ENCODE results near the gene NFATC2IP. TPM values are rescaled to one million over a fixed set of nuclear protein-coding genes. Genes with fewer than 3 reads are reported as not detected.

Gene NFATC2IP
- total and polyA plus RNA-seq, 2 of the 13 experiments (the other 11 are each of a cell fraction or from before 2014, with no cell fraction given): 32.1 to 48.5 TPM

DNA sequence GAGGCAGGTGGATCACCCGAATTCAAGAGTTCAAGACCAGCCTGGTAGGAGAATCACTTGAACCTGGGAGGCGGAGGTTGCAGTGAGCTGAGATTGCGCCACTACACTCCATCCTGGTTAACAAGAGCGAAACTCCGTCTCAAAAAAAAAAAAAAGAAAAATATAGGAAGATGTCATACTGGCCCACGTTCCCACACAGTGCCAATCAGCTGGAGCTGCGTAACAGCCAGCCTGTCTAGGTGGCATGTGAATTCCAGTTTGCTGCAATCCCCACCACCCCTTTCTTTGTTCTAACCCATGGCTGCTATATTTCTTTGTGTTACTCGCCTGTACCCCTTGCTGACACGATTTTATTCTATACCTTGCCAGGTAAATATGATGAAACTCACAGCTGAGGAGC, 7.5 kb downstream of the NFATC2IP start:
- POLR2A ChIA-PET: interaction anchor here (1.2 kb wide), 1 partner anchor 15 kb away, joined by 4 read pairs; no protein-coding TSS in a partner anchor
- in situ Hi-C loops (cut with HindIII; ENCODE audit: extremely low pct_ligation_motif_present, low pct_unique_long_range_greater_than_20kb) (no loop called here), intact Hi-C loops (cut with micrococcal nuclease; ENCODE audit: unreplicated experiment) (no loop called here)
- no peak overlapping the region for H3K4me2 ChIP-seq (ENCODE audit: low read depth, low read length)
- no peaks in the 10 kb centered on the region for H3K27me3 ChIP-seq (ENCODE audit: control insufficient read depth in 1 of 2, insufficient read depth in 2 of 2, low read length in 2 of 2)
- no peak overlapping the region for H3K9ac ChIP-seq (ENCODE audit: insufficient read depth, low read depth, low read length)
- no peak overlapping the region for H3K4me3 ChIP-seq (replicated peaks in 1 of 3; ENCODE audit: insufficient read depth in 1 of 3, low read depth in 2 of 3, low read length in 3 of 3)
- ATAC-seq: no peak
- H3K4me1 ChIP-seq (ENCODE audit: insufficient read depth, low read length): peaks cover under 1% of the 10 kb centered on the region; the same call in 1 of the 2 replicates
- TF ChIP-seq MIER3 (CRISPR knock-in tag; IDR thresholded peaks at IDR 0.05; ENCODE audit: borderline replicate concordance) (no peak), ZNF577 (CRISPR knock-in tag; IDR thresholded peaks at IDR 0.05; ENCODE audit: borderline replicate concordance, low read depth) (no peak), ZKSCAN8 (CRISPR knock-in tag; IDR thresholded peaks at IDR 0.05; ENCODE audit: borderline replicate concordance) (no peak), HNRNPK (IDR thresholded peaks at IDR 0.05; ENCODE audit: low read depth, low read length, poor library complexity, severe bottlenecking) (no peak)
- TF ChIP-seq, protein P1, sequence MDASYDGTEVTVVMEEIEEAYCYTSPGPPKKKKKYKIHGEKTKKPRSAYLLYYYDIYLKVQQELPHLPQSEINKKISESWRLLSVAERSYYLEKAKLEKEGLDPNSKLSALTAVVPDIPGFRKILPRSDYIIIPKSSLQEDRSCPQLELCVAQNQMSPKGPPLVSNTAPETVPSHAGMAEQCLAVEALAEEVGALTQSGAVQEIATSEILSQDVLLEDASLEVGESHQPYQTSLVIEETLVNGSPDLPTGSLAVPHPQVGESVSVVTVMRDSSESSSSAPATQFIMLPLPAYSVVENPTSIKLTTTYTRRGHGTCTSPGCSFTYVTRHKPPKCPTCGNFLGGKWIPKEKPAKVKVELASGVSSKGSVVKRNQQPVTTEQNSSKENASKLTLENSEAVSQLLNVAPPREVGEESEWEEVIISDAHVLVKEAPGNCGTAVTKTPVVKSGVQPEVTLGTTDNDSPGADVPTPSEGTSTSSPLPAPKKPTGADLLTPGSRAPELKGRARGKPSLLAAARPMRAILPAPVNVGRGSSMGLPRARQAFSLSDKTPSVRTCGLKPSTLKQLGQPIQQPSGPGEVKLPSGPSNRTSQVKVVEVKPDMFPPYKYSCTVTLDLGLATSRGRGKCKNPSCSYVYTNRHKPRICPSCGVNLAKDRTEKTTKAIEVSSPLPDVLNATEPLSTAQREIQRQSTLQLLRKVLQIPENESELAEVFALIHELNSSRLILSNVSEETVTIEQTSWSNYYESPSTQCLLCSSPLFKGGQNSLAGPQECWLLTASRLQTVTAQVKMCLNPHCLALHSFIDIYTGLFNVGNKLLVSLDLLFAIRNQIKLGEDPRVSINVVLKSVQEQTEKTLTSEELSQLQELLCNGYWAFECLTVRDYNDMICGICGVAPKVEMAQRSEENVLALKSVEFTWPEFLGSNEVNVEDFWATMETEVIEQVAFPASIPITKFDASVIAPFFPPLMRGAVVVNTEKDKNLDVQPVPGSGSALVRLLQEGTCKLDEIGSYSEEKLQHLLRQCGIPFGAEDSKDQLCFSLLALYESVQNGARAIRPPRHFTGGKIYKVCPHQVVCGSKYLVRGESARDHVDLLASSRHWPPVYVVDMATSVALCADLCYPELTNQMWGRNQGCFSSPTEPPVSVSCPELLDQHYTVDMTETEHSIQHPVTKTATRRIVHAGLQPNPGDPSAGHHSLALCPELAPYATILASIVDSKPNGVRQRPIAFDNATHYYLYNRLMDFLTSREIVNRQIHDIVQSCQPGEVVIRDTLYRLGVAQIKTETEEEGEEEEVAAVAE (CRISPR knock-in tag; IDR thresholded peaks at IDR 0.05; ENCODE audit: borderline replicate concordance): no peak
- TF ChIP-seq, protein P2, sequence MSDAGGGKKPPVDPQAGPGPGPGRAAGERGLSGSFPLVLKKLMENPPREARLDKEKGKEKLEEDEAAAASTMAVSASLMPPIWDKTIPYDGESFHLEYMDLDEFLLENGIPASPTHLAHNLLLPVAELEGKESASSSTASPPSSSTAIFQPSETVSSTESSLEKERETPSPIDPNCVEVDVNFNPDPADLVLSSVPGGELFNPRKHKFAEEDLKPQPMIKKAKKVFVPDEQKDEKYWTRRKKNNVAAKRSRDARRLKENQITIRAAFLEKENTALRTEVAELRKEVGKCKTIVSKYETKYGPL (CRISPR knock-in tag; IDR thresholded peaks at IDR 0.05): no peak
- TF ChIP-seq, protein P3, sequence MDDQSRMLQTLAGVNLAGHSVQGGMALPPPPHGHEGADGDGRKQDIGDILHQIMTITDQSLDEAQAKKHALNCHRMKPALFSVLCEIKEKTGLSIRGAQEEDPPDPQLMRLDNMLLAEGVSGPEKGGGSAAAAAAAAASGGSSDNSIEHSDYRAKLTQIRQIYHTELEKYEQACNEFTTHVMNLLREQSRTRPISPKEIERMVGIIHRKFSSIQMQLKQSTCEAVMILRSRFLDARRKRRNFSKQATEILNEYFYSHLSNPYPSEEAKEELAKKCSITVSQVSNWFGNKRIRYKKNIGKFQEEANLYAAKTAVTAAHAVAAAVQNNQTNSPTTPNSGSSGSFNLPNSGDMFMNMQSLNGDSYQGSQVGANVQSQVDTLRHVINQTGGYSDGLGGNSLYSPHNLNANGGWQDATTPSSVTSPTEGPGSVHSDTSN (CRISPR knock-in tag; IDR thresholded peaks at IDR 0.05; ENCODE audit: borderline replicate concordance): no peak
- no TSS peak for BruUV-seq (replicated peaks)
- no peaks in the 10 kb centered on the region for H3K9me3 ChIP-seq (ENCODE audit: low read length)
- no peak for DNase-seq (ENCODE audit: low spot score)
- H3K36me3 ChIP-seq (replicated peaks in 1 of 2; ENCODE audit: control insufficient read depth in 1 of 2, insufficient read depth in 2 of 2, low read length in 2 of 2): peaks cover 35 to 74% of the 10 kb centered on the region in 2 experiments
- H3K27ac ChIP-seq (ENCODE audit: extremely low read length, insufficient read depth, low read length): no peak overlapping the region
- FAIRE-seq: no peak
- H4K20me1 ChIP-seq (ENCODE audit: insufficient read depth, low read length): no peaks in the 10 kb centered on the region
- H2AFZ ChIP-seq (ENCODE audit: low read length): no peak overlapping the region
- WGBS (ENCODE audit: low lambda C conversion rate): 98% methylated on average over 9 of the region's 9 CpGs
- CTCF ChIA-PET (ENCODE audit: low intra/inter-chr PET ratio, low total read pairs): no interaction called here
- H3K79me2 ChIP-seq (ENCODE audit: insufficient read depth, low read length): no peaks in the 10 kb centered on the region

Data from HepG2 (cell line).